Activated CD4-positive, alpha-beta T cell treated with anti-CD3 and anti-CD28 coated beads, Interleukin-2, amount 50 U/mL, for 4 hours (primary cell): Measurements from ENCODE around the gene KRTAP10-6.
"Not testable (repeated sequence)": the region's sequence is repeated elsewhere in the genome, so short reads cannot be mapped to it uniquely, and the experiment has no call there.

Source experiments
- DNase-seq, 2 experiments: peaks; one replicate each; pipeline ENCODE4 v3.0.0-alpha.2; 2020

The KRTAP10-6 gene

DNA sequence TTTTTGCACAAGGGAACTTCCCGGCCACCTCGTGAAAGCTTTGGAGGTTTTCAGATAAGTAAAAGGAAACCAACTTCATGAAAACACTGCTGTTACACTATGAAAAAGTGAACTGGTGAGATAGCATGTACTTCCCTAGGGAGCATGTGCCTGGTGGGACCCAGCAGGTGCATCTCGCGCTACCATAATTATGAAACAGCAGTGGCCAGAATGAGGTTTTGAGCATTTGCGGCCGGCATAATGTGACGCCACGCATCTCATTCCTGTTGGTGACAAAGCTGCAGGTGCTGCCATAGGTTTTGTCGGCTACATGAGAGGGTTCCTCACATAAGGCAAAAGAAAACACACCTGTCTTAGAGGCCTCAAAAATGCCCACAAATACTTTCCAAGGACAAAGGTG lies 35.4 kb downstream of the KRTAP10-6 start:
- no peak for DNase-seq

DNA sequence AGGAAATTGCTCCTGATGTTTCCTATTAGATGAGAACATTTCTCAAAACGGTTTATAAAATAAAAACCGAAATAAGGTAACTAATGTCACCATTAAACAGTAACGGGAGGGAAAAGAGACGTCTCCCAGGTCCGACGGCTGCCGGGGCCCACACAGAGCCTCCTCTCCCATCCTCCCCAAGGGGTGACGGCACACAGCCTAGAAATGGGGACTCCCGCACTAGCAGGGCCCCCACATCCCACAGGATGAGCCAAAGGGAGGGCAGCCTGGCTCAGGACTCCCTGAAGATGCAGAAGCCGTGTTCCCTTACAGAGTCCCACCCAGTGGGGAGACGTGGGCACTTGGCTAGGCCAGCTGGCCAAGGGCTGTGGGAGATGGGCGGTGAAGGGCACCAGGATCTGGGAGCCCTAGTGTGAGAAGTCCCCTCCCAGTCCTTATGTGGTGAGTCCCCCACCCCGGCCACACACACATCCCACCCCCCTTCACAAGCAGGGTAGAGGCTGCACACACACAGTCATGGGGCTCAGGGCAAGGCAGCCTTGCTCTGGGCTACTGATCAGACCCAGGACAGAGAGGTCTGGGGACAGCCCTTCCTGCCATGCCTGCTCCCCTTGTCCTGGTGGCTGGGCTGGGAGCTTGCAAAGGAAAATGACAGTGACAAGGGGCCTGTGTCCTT lies 37.0 kb downstream of the KRTAP10-6 start:
- DNase-seq = no peak

DNA sequence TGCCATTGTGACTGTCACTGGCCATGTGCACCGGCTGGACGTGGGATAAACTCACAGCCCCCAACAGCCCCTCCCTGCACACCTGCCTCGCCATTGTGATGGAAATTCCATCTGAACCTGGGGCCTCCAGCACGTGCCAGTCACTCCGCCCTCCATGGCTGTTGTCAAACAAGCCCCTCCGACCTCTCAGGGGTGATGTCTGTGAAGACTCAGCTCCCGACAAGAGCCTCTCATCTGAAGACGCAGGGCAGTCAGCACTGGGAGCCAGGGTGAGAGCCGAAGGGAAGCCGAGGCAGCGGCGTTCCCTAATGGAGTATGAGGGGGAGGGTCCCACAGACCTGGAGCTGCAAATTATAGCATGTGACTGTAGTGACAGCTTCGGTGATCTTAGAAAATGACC lies 39.6 kb downstream of the KRTAP10-6 start:
- no peak for DNase-seq

DNA sequence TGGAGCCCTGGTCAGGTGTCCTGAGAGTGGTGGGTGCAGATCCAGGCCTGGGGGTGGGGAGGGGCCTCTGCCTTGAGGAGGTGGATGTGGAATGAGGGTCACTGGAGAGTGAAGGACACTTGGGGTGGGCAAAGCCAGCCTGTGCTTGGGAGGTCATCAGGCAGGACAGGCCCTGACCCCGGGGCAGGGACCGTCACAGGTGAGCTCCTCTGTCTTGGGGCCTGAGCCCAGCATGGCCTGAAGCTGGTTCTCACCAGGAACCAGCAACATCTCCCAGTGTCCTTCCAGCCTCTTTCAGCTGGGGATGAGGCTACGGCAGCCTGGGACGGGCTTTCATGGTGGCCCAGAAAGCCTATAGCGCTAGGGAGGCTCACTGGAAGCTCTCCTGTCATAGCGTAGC lies 40.2 kb downstream of the KRTAP10-6 start:
- DNase-seq = no peak

DNA sequence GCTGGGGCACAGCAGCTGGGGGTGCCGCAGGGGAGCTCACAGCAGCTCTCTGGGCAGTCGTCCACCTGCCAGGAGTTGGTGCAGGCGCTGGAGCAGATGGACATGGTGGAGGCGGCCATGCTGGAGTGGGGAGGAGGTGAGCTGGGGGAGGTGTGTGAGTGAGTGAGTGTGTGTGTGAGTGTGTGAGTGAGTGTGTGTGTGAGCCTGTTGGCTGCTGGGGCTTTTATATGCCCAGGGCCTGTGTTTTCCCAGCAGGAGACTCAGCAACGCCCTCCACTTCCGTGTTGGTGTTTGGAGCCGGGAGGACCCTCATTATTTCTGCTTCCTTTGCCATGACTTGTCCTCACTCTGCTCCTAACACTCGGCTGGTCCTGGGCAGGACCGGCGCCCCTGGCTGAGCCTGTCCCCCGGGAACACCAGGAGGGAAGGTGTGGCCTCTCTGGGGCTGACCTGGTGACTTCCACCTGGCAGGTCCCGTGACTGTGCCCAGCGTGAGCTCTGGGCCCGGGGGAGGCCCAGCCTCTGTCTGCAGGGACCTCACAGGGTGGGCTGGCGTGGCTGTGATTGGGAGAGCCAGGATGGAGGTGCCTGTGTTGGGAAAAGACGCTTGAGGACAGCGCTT lies 40.9 kb downstream of the KRTAP10-6 start, which contains the start of gene KRTAP10-2:
KRTAP10-2 (minus strand) TSS at position 166 of the 622 bp plus-strand sequence; CDS start at position 119, 47 bp downstream.
- DNase-seq = no peak

DNA sequence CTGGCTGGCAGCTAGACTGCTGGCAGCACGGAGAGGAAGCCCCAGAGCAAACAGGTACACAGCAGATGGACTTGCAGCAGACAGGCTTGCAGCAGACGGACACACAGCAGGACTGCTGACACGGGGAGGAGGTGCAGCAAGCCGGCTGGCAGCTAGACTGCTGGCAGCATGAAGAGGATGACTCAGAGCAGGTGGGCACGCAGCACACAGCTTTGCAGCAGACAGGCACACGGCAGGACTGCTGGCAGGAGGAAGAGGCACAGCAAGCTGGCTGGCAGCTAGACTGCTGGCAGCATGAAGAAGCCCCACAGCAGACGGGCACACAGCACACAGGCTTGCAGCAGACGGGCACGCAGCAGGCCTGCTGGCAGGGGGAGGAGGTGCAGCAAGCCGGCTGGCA lies 41.5 kb downstream of the KRTAP10-6 start:
- no peak for DNase-seq

DNA sequence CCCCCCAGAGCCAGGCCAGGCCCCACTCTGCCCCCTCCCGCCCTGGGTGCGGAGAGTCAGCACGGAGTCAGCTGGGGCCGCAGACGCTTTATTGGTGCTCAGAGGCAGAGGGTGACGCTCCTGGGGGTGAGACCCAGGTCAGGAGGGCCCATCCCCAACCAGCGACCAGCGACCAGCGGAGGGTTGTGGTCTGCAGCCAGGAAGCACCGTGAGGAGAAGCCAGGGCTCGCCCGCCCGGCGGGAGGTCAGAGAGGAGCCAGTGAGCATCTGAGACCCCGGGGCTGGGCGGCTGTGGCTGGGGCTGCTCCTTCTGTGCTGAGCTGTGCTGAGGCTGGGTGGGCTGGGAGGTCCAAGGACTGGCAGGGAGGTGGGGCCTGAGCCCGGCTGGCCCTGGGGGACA lies 42.0 kb downstream of the KRTAP10-6 start:
- DNase-seq = not testable (repeated sequence)

DNA sequence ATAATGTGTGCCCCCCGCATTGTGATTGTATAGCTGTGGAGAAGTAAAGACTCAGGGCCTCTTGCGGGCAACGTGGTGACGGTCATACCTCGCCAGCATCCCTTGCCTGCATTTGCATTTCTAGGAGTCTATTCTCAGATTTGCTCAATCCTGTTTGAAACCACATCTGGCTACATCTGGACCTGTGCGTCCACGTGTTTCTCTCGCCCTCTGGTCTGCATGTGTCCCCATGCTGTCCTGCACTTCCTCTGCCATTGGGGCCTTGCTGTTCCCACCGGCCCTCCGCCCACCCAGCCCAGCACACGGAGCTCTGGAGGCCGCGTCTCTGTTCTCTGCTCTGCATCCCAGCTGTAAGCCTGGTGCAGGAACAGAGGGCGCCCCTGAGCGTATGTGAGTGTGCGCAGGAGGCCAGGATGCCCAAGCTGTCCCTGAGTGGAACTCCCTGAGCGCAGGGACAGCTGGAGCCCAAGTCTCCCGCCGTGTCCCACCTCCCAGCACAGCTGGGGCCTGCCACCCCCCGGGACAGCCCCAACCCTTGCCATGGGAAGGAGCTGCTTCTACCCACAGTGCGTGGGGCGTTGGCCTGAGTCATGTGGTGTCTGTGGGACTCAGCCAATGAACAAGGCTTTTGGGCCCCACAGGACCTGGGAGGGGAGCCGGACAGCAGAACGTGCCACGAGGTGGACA lies 42.6 kb downstream of the KRTAP10-6 start:
- DNase-seq = no peak

DNA sequence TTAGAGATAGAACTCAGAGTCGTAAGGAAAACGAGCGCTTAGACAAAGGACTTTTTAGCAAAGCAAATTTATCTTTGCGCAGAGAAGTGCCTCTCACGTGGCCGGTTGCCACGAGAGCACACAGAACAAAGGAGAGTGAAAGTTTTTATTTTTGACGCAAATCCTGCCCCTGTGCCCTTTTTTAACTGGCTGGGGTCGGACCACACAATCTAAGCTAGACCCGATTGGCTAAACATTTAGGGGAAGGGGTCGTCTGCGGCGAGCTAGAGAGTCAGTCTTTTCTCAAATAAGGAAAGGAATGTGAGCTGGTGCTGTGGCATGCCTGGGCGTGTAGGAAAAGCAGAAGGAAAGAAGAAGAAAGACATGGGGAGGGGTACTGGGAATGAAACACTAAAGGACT lies 43.4 kb downstream of the KRTAP10-6 start:
- DNase-seq = no peak

DNA sequence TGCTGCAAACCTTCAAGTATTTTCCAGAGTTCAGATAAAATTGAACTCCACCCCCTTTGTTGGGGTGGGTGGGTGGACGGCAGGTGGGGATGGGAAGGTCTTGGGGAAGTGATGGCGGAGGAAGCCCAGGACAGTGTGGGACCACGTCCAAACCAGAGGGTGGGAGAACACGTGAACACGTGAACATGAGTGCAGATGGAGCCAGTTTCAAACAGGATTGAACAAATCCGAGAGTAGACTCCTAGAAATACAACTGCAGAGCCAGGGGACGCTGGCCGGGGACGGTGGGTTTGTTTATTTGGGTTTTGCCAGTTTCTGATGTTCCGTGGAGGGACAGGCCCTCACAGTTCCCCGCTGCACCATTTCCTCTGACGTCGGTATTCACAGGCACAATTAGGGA lies 43.9 kb downstream of the KRTAP10-6 start:
- DNase-seq = no peak

DNA sequence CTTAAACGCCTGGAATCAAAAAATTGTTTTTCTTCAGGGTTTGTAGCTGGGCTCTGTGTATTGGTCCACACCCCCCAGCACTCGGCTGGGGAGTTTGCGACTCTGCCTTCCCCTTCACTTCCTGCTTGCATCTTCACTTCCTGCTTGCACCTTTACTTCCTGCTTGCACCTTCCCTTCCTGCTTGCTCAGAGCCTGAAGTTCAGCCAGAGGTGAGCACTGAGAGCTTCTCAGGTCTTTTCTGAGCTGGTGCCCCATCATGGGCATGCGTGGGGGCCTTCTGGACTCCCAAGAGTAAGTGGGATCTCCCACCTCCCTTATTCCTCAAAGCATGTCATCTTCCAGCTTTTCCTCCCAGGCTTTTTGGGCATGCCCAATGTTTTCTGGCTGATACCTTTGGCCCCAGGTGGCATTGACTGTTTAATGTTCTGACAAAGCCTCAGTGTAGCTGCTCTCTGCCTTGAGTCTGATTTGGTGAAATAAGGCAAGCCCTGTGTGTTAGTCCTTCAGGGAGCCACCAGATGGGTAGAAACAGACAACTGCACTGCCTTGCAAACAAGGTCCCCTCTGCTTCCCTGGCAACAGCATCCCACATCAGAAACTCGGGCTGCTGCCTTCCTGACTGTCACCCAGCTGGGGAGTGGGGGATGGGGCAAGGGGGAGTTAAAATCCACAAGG lies 44.5 kb downstream of the KRTAP10-6 start:
- peak; percentile 10 to 14 for DNase-seq

DNA sequence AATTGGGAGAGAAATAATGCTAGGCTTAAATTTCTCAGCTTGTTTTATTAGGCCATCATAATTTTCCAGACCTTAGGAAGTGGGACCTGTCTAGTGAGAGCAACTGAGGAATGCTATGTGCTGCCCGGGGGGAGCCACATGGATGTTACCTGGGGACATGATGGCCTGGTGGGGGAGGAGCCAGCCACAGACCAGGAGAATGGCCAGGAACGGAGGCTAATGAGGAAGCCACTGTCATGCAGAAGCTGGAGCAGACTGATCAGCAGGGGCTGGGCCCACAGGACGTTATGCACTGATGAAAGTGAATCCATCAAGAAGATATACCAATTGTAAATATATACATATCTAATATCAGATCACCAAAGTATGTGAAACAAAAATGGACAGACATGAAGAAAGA lies 47.7 kb downstream of the KRTAP10-6 start:
- no peak for DNase-seq

DNA sequence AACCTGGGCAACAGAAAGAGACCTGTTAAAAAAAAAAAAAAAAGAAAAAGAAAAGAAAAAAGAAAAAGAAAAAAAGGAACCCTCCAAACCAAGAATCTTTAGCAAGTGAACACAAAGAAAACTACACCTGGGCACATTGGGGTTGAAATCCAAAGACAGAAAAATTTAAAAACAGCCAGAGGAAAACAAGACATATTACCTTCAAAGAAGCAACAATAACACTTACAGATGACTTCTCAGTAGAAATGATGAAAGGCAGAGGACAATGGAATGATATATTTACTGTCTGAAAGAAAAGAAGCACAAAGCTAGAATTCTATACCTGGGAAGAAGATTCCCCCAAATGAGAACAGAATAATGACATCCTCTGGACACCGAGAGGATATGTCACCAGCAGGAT lies 49.6 kb downstream of the KRTAP10-6 start:
- no peak for DNase-seq
